Activated CD8-positive, alpha-beta memory T cell treated with anti-CD3 and anti-CD28 coated beads, Interleukin-2, amount 10 ng/mL, durations not matched to agents 7 days and 5 days (primary cell): ENCODE results near the gene COL13A1. TPM values are rescaled to one million over a fixed set of nuclear protein-coding genes. Genes with fewer than 3 reads are reported as not detected.

Experiments used
- ATAC-seq: fragments of 150-1000 bp; cut with Tn5 transposase; one replicate; pipeline ENCODE4 v1.10.0; 2021; ENCODE audit warnings: moderate library complexity
- CTCF ChIA-PET: fragments of 350-600 bp; sonication (Branson Sonifier 250); formaldehyde crosslinking; loops from one replicate; lab custom pipeline; 2021; ENCODE audit warnings: antibody characterized with exemption; lab: Charles Lee
- DNase-seq: peaks from one replicate; pipeline ENCODE4 v3.0.0-alpha.2; 2020
- H3K27ac Mint-ChIP-seq: one replicate; pipeline ENCODE4 v1.8.0; 2021; ENCODE audit warnings: mild to moderate bottlenecking, mixed read lengths
- H3K27me3 Mint-ChIP-seq: one replicate; pipeline ENCODE4 v1.8.0; 2021; ENCODE audit warnings: mixed read lengths
- H3K36me3 Mint-ChIP-seq: one replicate; pipeline ENCODE4 v1.8.0; 2021; ENCODE audit warnings: mild to moderate bottlenecking, mixed read lengths
- H3K4me1 Mint-ChIP-seq: one replicate; pipeline ENCODE4 v1.8.0; 2021; ENCODE audit warnings: mixed read lengths
- H3K4me3 Mint-ChIP-seq: one replicate; pipeline ENCODE4 v1.8.0; 2021; ENCODE audit warnings: mild to moderate bottlenecking, moderate library complexity, mixed read lengths
- H3K9me3 Mint-ChIP-seq: one replicate; pipeline ENCODE4 v1.8.0; 2022; ENCODE audit warnings: low read depth, mixed read lengths
- total RNA-seq, 2 experiments: library from RNA; stranded (reverse); gene quantifications; one replicate each; pipeline ENCODE4 v1.2.3, GENCODE V29; 2021

Gene COL13A1
- total RNA-seq, 2 experiments from 2014 or later, result not detected

DNA sequence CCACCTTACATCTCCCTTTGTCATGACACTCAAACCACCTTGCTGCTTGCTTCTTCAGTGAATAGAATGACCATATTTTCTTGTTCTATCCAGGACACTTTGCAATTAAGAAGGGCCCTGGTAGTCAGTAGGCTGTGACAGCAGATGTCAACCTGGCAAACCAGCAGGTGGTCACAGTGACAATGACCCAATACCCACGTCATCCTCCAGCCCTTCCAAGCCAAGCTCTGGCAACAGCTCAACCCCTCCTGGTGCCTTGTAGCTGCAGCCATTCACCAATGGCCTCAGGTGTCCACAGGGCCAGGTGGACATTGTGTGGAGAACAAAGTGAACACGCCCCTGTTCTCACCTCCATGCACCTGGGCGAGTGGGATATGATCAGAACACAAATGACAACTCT is 163.4 kb downstream of the COL13A1 start:
- Mint-ChIP-seq H3K27me3 (peaks cover 15% of the 10 kb centered on the region), H3K27ac (no peak overlapping the region), H3K4me3 (no peak overlapping the region), H3K36me3 (no peaks in the 10 kb centered on the region), H3K9me3 (no peaks in the 10 kb centered on the region), H3K4me1 (no peaks in the 10 kb centered on the region)
- DNase-seq (peak; percentile 21), ATAC-seq (no peak)
- CTCF ChIA-PET, result no interaction called here

DNA sequence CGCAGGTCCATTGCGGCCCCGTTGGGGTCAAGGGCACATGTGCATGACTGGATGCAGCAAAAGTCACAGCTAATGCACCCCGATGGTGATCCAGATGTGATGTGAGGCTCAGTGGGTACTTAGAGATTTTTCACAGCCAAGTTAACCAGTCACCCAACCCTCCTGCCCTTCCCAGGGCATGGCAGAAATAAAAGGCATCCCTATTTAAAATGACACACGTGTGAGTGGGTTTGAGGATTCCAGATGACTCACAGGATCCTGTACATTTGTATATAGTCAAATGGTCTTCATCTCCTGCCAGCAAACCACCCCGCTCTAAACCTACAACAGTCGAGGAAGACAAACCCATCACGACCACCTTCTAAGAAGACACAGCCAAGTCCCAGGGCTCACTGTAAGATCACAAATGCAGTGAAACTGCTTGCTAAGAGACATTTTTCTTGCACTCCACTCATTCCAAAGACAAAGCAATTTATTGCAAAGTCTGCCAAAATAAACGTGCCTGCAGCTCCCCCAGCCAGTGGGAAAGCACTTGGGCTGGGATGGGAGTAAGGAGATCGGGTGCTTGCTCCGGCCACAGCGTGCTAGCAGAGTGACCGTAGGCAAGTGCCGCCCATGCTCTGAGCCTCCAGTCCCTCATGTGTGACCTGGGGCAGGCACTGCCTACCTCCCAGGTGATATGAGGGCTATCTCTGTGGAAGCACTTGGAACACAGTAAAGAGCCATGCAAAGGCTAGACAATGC is 164.4 kb downstream of the COL13A1 start:
- ATAC-seq (no peak), DNase-seq (peak; percentile 37)
- no peaks in the 10 kb centered on the region for H3K4me1 Mint-ChIP-seq
- H3K27ac Mint-ChIP-seq, result no peak overlapping the region
- CTCF ChIA-PET, result no interaction called here
- H3K27me3 Mint-ChIP-seq, result peaks cover 22% of the 10 kb centered on the region
- H3K36me3 Mint-ChIP-seq, result no peaks in the 10 kb centered on the region
- H3K9me3 Mint-ChIP-seq, result no peaks in the 10 kb centered on the region
- no peak overlapping the region for H3K4me3 Mint-ChIP-seq

- H3K9me3 Mint-ChIP-seq, result no peaks in the 10 kb centered on the region
- ATAC-seq (no peak), DNase-seq (peak; percentile 41)
- H3K4me3 Mint-ChIP-seq, result no peak overlapping the region
- H3K27me3 Mint-ChIP-seq, result peaks cover 38% of the 10 kb centered on the region
- CTCF ChIA-PET, result no interaction called here
- H3K27ac Mint-ChIP-seq, result no peak overlapping the region
- no peaks in the 10 kb centered on the region for H3K36me3 Mint-ChIP-seq
- H3K4me1 Mint-ChIP-seq, result no peaks in the 10 kb centered on the region
Measured at GRCh38 chr10:69968830-69969229, 167.1 kb downstream of the COL13A1 start.

DNA sequence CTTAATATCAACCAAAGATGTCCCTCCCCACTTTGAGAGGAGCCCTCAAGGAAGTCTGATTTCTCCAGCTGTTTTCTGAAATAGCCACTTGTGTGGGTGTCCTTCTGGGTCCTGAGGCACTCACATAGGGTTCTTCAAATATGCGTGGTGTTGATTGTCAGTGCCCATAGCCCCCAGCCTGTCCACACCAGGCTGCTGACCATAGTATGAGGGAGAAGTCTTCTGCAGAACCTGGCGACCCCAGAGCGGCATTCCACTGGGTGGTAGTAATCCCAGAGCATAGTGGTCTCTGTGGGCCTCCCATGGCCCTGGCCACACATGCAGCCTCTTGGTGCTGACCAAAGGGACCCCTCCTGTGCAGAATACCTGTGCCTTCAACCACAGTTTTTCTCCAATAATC is 168.3 kb downstream of the COL13A1 start:
- Mint-ChIP-seq H3K36me3 (no peaks in the 10 kb centered on the region), H3K4me3 (no peak overlapping the region), H3K27ac (no peak overlapping the region), H3K9me3 (no peaks in the 10 kb centered on the region), H3K27me3 (peaks cover 49% of the 10 kb centered on the region), H3K4me1 (no peaks in the 10 kb centered on the region)
- ATAC-seq (no peak), DNase-seq (no peak)
- CTCF ChIA-PET, result interaction anchor here (2.0 kb wide), 1 partner anchor 11 kb away, joined by 8 read pairs; no protein-coding TSS in a partner anchor

- Mint-ChIP-seq H3K27ac (no peak overlapping the region), H3K9me3 (no peaks in the 10 kb centered on the region), H3K4me3 (no peak overlapping the region), H3K27me3 (peaks cover 58% of the 10 kb centered on the region), H3K4me1 (peaks cover 9% of the 10 kb centered on the region), H3K36me3 (no peaks in the 10 kb centered on the region)
- DNase-seq (no peak), ATAC-seq (no peak)
- CTCF ChIA-PET, result interaction anchor here (2.0 kb wide), 1 partner anchor 14 kb away, joined by 10 read pairs; no protein-coding TSS in a partner anchor
Measured at GRCh38 chr10:69972981-69973397, 171.3 kb downstream of the COL13A1 start.

DNA sequence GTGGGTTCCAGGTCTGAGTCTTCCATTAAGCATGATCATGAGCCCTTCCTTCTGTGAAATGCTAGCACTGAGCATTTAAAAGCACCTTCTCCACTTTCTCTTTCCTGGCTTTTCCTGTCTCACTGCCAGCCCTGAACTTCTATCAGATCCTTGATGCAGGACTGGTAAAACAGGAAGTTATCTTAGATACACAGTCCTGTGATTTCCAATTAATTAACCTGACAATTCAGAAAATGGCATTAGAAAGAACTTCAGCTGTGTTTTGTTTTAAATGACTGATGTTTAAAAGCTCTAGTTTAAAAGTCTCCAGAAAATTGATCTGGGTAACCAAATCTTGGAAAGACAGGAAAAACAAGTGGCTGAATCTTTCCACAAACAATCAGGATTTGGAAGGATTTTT is 172.0 kb downstream of the COL13A1 start:
- H3K27me3 Mint-ChIP-seq, result peaks cover 58% of the 10 kb centered on the region
- H3K36me3 Mint-ChIP-seq, result no peaks in the 10 kb centered on the region
- H3K4me3 Mint-ChIP-seq, result no peak overlapping the region
- ATAC-seq (no peak), DNase-seq (no peak)
- H3K27ac Mint-ChIP-seq, result no peak overlapping the region
- CTCF ChIA-PET, result interaction anchor here (2.0 kb wide), 1 partner anchor 15 kb away, joined by 10 read pairs; no protein-coding TSS in a partner anchor
- H3K4me1 Mint-ChIP-seq, result peaks cover 9% of the 10 kb centered on the region
- peaks cover 3% of the 10 kb centered on the region for H3K9me3 Mint-ChIP-seq

- H3K27ac Mint-ChIP-seq, result no peak overlapping the region
- CTCF ChIA-PET, result interaction anchor here (1.2 kb wide), 1 partner anchor 15 kb away, joined by 4 read pairs; no protein-coding TSS in a partner anchor
- H3K4me1 Mint-ChIP-seq, result peaks cover 9% of the 10 kb centered on the region
- DNase-seq (no peak), ATAC-seq (no peak)
- H3K36me3 Mint-ChIP-seq, result no peaks in the 10 kb centered on the region
- peaks cover 3% of the 10 kb centered on the region for H3K9me3 Mint-ChIP-seq
- H3K27me3 Mint-ChIP-seq, result peaks cover 63% of the 10 kb centered on the region
- no peak overlapping the region for H3K4me3 Mint-ChIP-seq
Measured at GRCh38 chr10:69974551-69975155, 172.9 kb downstream of the COL13A1 start.

DNA sequence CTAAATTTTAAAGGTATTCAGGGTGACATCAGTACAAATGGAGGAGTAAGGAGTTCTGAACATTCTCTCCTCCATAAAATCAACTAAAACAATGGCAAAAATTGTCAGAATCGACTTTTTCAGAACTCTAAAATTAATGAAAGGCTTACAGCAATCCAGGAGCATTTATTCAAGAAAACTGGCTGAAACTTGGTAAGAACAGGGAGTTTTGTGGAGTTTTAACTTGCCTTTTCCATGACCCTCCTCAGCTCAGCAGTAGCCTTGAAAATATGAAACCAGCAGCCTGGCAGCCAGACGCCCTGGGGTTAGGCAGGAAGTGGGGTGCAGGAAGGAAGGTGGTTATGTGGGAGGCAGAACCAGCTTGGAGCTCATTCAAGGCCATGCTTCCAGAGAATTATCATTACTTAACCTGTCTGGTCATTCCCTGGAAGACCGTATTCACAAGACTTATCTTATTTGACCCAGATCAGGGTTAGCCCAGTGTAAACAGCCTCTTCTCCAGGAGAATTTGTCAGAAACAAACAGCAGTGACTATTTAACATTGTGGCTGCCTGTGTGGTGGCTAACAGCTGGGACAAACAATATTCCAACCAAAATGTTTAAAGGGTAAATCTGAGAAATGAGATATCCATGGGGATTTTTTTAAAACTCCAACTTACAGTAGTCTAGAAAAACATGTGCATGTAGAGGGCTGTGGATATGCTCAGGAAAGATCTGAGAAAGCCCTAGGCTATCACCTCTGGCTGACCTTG is 175.3 kb downstream of the COL13A1 start:
- CTCF ChIA-PET, result interaction anchor here (0.9 kb wide), 1 partner anchor 62 kb away, joined by 3 read pairs; no protein-coding TSS in a partner anchor
- Mint-ChIP-seq H3K27ac (no peak overlapping the region), H3K4me3 (no peak overlapping the region), H3K27me3 (peaks cover 57% of the 10 kb centered on the region), H3K36me3 (no peaks in the 10 kb centered on the region), H3K4me1 (peaks cover 9% of the 10 kb centered on the region), H3K9me3 (peaks cover 5% of the 10 kb centered on the region)
- ATAC-seq (no peak), DNase-seq (no peak)

- H3K36me3 Mint-ChIP-seq, result no peaks in the 10 kb centered on the region
- no peak for DNase-seq
- no peak for ATAC-seq
- no peak overlapping the region for H3K27ac Mint-ChIP-seq
- H3K27me3 Mint-ChIP-seq, result peaks cover 54% of the 10 kb centered on the region
- H3K9me3 Mint-ChIP-seq, result peaks cover 5% of the 10 kb centered on the region
- H3K4me3 Mint-ChIP-seq, result no peak overlapping the region
- peaks cover 9% of the 10 kb centered on the region for H3K4me1 Mint-ChIP-seq
- CTCF ChIA-PET, result interaction anchor here (2.2 kb wide), 1 partner anchor 21 kb away, joined by 6 read pairs; no protein-coding TSS in a partner anchor
Measured at GRCh38 chr10:69979174-69979573, 177.5 kb downstream of the COL13A1 start.

- CTCF ChIA-PET, result interaction anchor here (0.7 to 2.2 kb wide), 3 partner anchors 19 to 23 kb away, joined by 3 to 6 read pairs (median 3); no protein-coding TSS in a partner anchor
- Mint-ChIP-seq H3K9me3 (peaks cover 5% of the 10 kb centered on the region), H3K36me3 (no peaks in the 10 kb centered on the region), H3K4me1 (peaks cover 9% of the 10 kb centered on the region), H3K27me3 (peaks cover 43% of the 10 kb centered on the region), H3K4me3 (no peak overlapping the region), H3K27ac (no peak overlapping the region)
- no peak for DNase-seq
- no peak for ATAC-seq
Measured at GRCh38 chr10:69980672-69981071, 179.0 kb downstream of the COL13A1 start.

- no peak for ATAC-seq
- Mint-ChIP-seq H3K27me3 (peaks cover 34% of the 10 kb centered on the region), H3K9me3 (no peaks in the 10 kb centered on the region), H3K36me3 (no peaks in the 10 kb centered on the region), H3K27ac (no peak overlapping the region), H3K4me3 (no peak overlapping the region), H3K4me1 (no peaks in the 10 kb centered on the region)
- CTCF ChIA-PET, result no interaction called here
- DNase-seq, result no peak
Measured at GRCh38 chr10:69988094-69988493, 186.4 kb downstream of the COL13A1 start.

DNA sequence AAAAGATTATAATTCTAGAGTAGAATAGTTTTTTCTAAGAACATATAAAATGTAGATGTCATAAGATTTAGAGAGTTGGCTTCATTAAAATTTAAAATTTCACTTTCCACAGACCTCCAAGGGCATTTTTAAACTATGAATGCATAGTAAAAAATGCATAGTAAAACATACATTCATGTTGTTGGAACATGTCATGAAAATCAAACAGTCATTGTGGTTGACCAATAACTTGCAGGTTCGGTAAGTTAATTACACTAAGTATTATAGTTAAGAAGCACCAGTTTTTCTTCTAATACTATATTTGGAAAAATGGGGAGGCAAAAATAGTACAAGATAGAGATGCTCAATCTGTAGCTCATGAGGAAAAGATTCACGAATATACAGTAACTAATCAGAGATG is 189.4 kb downstream of the COL13A1 start:
- CTCF ChIA-PET, result no interaction called here
- Mint-ChIP-seq H3K27ac (no peak overlapping the region), H3K4me1 (no peaks in the 10 kb centered on the region), H3K9me3 (no peaks in the 10 kb centered on the region), H3K4me3 (no peak overlapping the region), H3K27me3 (peaks cover 37% of the 10 kb centered on the region), H3K36me3 (no peaks in the 10 kb centered on the region)
- ATAC-seq (no peak), DNase-seq (no peak)

- Mint-ChIP-seq H3K4me3 (no peak overlapping the region), H3K36me3 (no peaks in the 10 kb centered on the region), H3K27me3 (peaks cover 38% of the 10 kb centered on the region), H3K4me1 (no peaks in the 10 kb centered on the region), H3K27ac (no peak overlapping the region), H3K9me3 (no peaks in the 10 kb centered on the region)
- ATAC-seq (no peak), DNase-seq (no peak)
- CTCF ChIA-PET, result interaction anchor here (1.2 kb wide), 1 partner anchor 59 kb away, joined by 3 read pairs; no protein-coding TSS in a partner anchor
Measured at GRCh38 chr10:69994262-69994661, 192.6 kb downstream of the COL13A1 start.
